HTR-8/SVneo (cell line): ENCODE results near the gene OR52J3.

ENCODE experiments used
- DNase-seq: peaks from one replicate; pipeline ENCODE4 v3.0.0; 2011; ENCODE audit warnings: low spot score, mixed read lengths; ENCODE audit not compliant: insufficient read length
- FAIRE-seq: peaks from 2 replicates; lab custom pipeline; 2011; peaks lifted over from hg19 to GRCh38; lab: Jason Lieb, UNC

OR52J3 gene

GRCh38 chr11:5090668-5091067, 44.3 kb downstream of the OR52J3 start:
- FAIRE-seq = no peak
- DNase-seq = no peak

GRCh38 chr11:5092821-5093585, 46.7 kb downstream of the OR52J3 start:
- no peak for FAIRE-seq
- no peak for DNase-seq

- FAIRE-seq (no peak), DNase-seq (no peak)
Observed at GRCh38 chr11:5096011-5096410, 49.7 kb downstream of the OR52J3 start.
